OCI-LY1 (cell line): Measurements from ENCODE around the gene DOCK1.

Experiments used
- H2AFZ ChIP-seq: fragments of 200-600 bp; sonication (generic), shearing (Covaris generic); 2 replicates; pipeline ENCODE4 v1.6.0; 2014; ENCODE audit warnings: antibody characterized with exemption, mild to moderate bottlenecking, low read length
- H3F3A ChIP-seq: fragments of 200-600 bp; sonication (generic), shearing (Covaris generic); 2 replicates; pipeline ENCODE4 v1.6.0; 2014; ENCODE audit warnings: mild to moderate bottlenecking, antibody characterized with exemption, low read length, moderate library complexity; ENCODE audit not compliant: insufficient read depth
- H3K27ac ChIP-seq: fragments of 200-600 bp; sonication (generic); 2 replicates; pipeline ENCODE4 v1.5.1; 2014; ENCODE audit warnings: low read length, mixed run types, mild to moderate bottlenecking, low read depth; ENCODE audit not compliant: poor library complexity, severe bottlenecking
- H3K27me3 ChIP-seq: fragments of 200-600 bp; sonication (generic); 2 replicates; pipeline ENCODE4 v1.6.0; 2014; ENCODE audit warnings: antibody characterized with exemption, mild to moderate bottlenecking, low read length, moderate library complexity; ENCODE audit not compliant: insufficient read depth
- H3K36me3 ChIP-seq: fragments of 200-600 bp; sonication (generic); 2 replicates; pipeline ENCODE4 v1.6.1; 2014; ENCODE audit warnings: mild to moderate bottlenecking, antibody characterized with exemption, low read length, moderate library complexity, mixed read lengths; ENCODE audit not compliant: insufficient read depth
- H3K4me1 ChIP-seq: fragments of 200-600 bp; sonication (generic); 2 replicates; pipeline ENCODE4 v1.5.1; 2014; ENCODE audit warnings: mild to moderate bottlenecking, low read length, moderate library complexity; ENCODE audit not compliant: insufficient read depth, severe bottlenecking
- H3K4me2 ChIP-seq: fragments of 200-600 bp; sonication (generic), shearing (Covaris generic); 2 replicates; pipeline ENCODE4 v1.6.1; 2014; ENCODE audit warnings: low read length
- H3K4me3 ChIP-seq: fragments of 200-600 bp; sonication (generic); 2 replicates; pipeline ENCODE4 v1.5.1; 2014; ENCODE audit warnings: low read length, low read depth, mild to moderate bottlenecking, mixed read lengths; ENCODE audit not compliant: poor library complexity, severe bottlenecking
- H3K79me2 ChIP-seq: fragments of 200-600 bp; shearing (Covaris generic); 2 replicates; pipeline ENCODE4 v1.6.1; 2016; ENCODE audit warnings: mixed run types, low read length, mixed read lengths; ENCODE audit not compliant: insufficient read depth
- H3K9ac ChIP-seq: fragments of 200-600 bp; sonication (generic), shearing (Covaris generic); 2 replicates; pipeline ENCODE4 v1.6.1; 2014; ENCODE audit warnings: mild to moderate bottlenecking, low read length, mixed read lengths
- H3K9me2 ChIP-seq: fragments of 200-600 bp; sonication (generic), shearing (Covaris generic); 2 replicates; pipeline ENCODE4 v1.6.1; 2014; ENCODE audit warnings: low read depth, mild to moderate bottlenecking, low read length, mixed read lengths
- H3K9me3 ChIP-seq: fragments of 200-600 bp; shearing (Covaris generic); 2 replicates; pipeline ENCODE4 v1.6.1; 2014; ENCODE audit warnings: low read length, mixed read lengths
- H4K20me1 ChIP-seq: fragments of 200-600 bp; sonication (generic), shearing (Covaris generic); 2 replicates; pipeline ENCODE4 v1.6.0; 2016; ENCODE audit warnings: mild to moderate bottlenecking, low read length; ENCODE audit not compliant: insufficient read depth
- EZH2 ChIP-seq: fragments of 200-600 bp; sonication (generic), shearing (Covaris generic); IDR thresholded peaks from 2 replicates; pipeline ENCODE4 v1.8.0; 2017; ENCODE audit warnings: borderline replicate concordance, mixed run types, mild to moderate bottlenecking, antibody characterized with exemption, low read length, moderate library complexity, mixed read lengths
- TF ChIP-seq, protein P1 (sequence below): fragments of 200-600 bp; sonication (generic), shearing (Covaris generic); IDR thresholded peaks from 2 replicates; pipeline ENCODE4 v1.5.1; 2017; ENCODE audit warnings: mild to moderate bottlenecking, antibody characterized with exemption, low read length, moderate library complexity, mixed read lengths

The DOCK1 gene

DNA sequence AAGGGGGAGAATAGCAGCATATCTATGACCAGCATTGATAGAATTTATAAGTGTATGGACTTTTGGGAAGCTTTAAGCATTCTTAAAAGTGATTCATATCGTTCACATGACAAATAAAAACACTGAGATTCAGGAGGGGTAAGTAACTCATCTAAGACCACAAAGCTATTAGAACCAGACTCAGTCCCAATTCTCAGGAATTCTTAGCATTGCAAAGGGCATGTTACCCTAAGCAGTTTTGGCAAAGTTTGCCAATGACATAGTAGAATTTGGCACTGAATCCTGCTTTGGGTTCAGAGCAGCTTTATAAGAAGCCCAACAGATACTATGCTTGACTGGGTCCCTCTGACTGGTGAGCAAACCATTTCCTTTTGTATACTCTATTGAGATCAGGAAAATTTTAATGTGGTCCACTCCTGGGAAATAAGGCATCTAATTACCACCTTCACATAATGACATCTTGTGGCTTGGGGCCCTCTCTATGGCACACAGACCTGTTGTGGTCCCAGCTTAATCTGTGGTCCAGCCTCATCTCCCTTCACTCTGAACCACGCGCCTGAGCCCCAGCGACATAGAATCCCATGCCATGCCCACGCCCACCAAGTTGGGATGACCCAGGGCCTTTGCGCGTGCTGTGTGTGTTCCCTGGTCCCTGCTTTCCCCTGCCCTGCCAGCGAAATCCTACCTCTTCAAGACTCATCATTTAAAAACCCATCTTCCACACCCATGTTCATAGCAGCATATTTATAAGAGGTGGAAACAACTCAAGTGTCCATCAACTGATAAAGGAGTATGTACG, 37.5 kb upstream of the DOCK1 start:
- H3K9ac ChIP-seq: no peak overlapping the region
- TF ChIP-seq, protein P1, sequence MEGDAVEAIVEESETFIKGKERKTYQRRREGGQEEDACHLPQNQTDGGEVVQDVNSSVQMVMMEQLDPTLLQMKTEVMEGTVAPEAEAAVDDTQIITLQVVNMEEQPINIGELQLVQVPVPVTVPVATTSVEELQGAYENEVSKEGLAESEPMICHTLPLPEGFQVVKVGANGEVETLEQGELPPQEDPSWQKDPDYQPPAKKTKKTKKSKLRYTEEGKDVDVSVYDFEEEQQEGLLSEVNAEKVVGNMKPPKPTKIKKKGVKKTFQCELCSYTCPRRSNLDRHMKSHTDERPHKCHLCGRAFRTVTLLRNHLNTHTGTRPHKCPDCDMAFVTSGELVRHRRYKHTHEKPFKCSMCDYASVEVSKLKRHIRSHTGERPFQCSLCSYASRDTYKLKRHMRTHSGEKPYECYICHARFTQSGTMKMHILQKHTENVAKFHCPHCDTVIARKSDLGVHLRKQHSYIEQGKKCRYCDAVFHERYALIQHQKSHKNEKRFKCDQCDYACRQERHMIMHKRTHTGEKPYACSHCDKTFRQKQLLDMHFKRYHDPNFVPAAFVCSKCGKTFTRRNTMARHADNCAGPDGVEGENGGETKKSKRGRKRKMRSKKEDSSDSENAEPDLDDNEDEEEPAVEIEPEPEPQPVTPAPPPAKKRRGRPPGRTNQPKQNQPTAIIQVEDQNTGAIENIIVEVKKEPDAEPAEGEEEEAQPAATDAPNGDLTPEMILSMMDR: no peak
- TF ChIP-seq EZH2: no peak
- no peak overlapping the region for H2AFZ ChIP-seq
- H3K9me3 ChIP-seq: no peaks in the 10 kb centered on the region
- no peaks in the 10 kb centered on the region for H3K27me3 ChIP-seq
- H3F3A ChIP-seq: no peaks in the 10 kb centered on the region
- H3K79me2 ChIP-seq: no peaks in the 10 kb centered on the region
- no peaks in the 10 kb centered on the region for H4K20me1 ChIP-seq
- no peak overlapping the region for H3K4me3 ChIP-seq
- no peak overlapping the region for H3K27ac ChIP-seq
- no peak overlapping the region for H3K4me2 ChIP-seq
- no peaks in the 10 kb centered on the region for H3K36me3 ChIP-seq
- no peaks in the 10 kb centered on the region for H3K9me2 ChIP-seq
- H3K4me1 ChIP-seq: no peaks in the 10 kb centered on the region

DNA sequence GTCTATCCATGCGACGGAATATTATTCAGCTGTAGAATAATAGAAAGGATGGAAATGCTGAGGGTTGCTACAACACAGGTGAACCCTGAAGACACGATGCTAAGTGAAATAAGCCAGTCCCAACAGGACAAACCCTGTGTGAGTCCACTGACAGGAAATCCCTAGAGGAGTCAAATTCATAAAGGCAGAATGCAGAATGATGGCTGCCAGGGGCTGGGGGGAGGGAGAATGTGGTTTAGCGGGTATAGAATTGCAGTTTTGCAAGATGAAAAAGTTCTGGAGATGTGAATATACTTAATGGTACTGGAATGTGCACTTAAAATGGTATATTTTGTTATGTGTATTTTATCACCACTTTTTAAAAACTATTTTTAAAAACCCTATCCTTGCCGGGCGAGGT, 36.9 kb upstream of the DOCK1 start:
- Histone ChIP-seq H4K20me1 (no peaks in the 10 kb centered on the region), H3K4me3 (no peak overlapping the region), H3K36me3 (no peaks in the 10 kb centered on the region), H3K9me3 (no peaks in the 10 kb centered on the region), H3K27ac (no peak overlapping the region), H3K9ac (no peak overlapping the region), H3K9me2 (no peaks in the 10 kb centered on the region), H3K4me1 (no peaks in the 10 kb centered on the region), H3K27me3 (no peaks in the 10 kb centered on the region), H3K4me2 (no peak overlapping the region), H2AFZ (no peak overlapping the region), H3K79me2 (no peaks in the 10 kb centered on the region), H3F3A (no peaks in the 10 kb centered on the region)
- no peak for TF ChIP-seq EZH2

DNA sequence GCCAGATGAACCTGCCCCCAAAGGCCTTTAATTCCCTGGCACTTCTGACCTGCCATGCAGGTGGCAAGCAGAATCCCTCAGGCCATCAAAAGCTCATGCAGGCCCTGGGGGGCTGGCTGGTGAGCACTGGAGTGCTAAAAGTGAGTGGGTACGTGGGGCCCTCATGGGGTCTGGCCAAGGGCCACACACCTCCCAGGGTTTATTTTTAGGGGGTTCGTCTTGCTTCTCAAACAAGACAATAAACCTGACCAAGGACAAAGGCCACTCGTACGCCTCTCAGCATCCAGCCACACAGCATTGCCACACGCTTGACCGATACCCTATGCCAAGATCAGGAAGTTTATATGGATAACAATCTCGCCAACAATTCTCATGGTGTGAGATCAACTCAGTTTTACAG, 33.1 kb upstream of the DOCK1 start:
- Histone ChIP-seq H3K27me3 (no peaks in the 10 kb centered on the region), H3K9ac (no peak overlapping the region), H2AFZ (no peak overlapping the region), H3K9me2 (no peaks in the 10 kb centered on the region), H3F3A (no peaks in the 10 kb centered on the region), H3K79me2 (no peaks in the 10 kb centered on the region), H3K27ac (no peak overlapping the region), H3K4me1 (no peaks in the 10 kb centered on the region), H3K36me3 (no peaks in the 10 kb centered on the region), H3K9me3 (no peaks in the 10 kb centered on the region), H3K4me2 (no peak overlapping the region), H3K4me3 (no peak overlapping the region), H4K20me1 (no peaks in the 10 kb centered on the region)
- TF ChIP-seq EZH2: no peak
- TF ChIP-seq, protein P1: no peak

DNA sequence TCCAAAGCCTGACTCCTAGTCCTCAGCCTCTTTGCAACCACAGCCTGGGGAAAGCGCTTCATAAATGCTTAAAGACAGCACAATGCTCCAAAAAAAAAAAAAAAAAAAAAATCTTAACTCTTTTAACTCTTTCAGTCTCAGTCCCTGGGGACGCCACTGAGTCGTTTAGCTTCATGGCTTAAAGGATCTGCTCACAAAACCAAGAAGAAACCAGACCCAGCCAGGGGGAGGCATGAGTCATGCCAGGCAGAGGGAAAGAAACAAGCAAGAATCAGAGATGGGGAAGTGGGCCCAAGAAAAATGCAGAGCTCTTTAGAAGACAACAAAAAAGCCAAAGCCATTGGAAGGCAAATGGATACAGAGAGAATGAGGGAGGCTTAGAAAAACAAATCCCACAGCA, 32.5 kb upstream of the DOCK1 start:
- Histone ChIP-seq H2AFZ (no peak overlapping the region), H3F3A (no peaks in the 10 kb centered on the region), H4K20me1 (no peaks in the 10 kb centered on the region), H3K36me3 (no peaks in the 10 kb centered on the region), H3K4me1 (no peaks in the 10 kb centered on the region), H3K9ac (no peak overlapping the region), H3K79me2 (no peaks in the 10 kb centered on the region), H3K27me3 (no peaks in the 10 kb centered on the region), H3K4me2 (no peak overlapping the region), H3K4me3 (no peak overlapping the region), H3K27ac (no peak overlapping the region), H3K9me3 (no peaks in the 10 kb centered on the region), H3K9me2 (no peaks in the 10 kb centered on the region)
- TF ChIP-seq EZH2: no peak
